Measurements from ENCODE around the gene RGS7.
A peak's percentile ranks its signal among the peaks of the same experiment; 100 is the strongest.
"Not testable (repeated sequence)": the region's sequence is repeated elsewhere in the genome, so short reads cannot be mapped to it uniquely, and the experiment has no call there.

RGS7 gene

GRCh38 chr1:240737298-240737697, 619.7 kb downstream of the RGS7 start:
- FAIRE-seq (no peak), DNase-seq (ENCODE audit: low spot score) (no peak)

- FAIRE-seq; DNase-seq (ENCODE audit: low spot score): not testable (repeated sequence)
Observed at GRCh38 chr1:240734705-240735104, 622.3 kb downstream of the RGS7 start.

GRCh38 chr1:240734001-240734400, 623.0 kb downstream of the RGS7 start:
- FAIRE-seq, result no peak
- DNase-seq (ENCODE audit: low spot score), result no peak

- peak; percentile 58 for DNase-seq (ENCODE audit: low spot score)
- FAIRE-seq, result peak; percentile 48
Observed at GRCh38 chr1:240732390-240732789, 624.6 kb downstream of the RGS7 start.
